Neural cell (in vitro differentiated cells): ENCODE data around the gene COMMD4. TPM values are rescaled to one million over a fixed set of nuclear protein-coding genes. Genes with fewer than 3 reads are reported as not detected.

Experiments
- H2AFZ ChIP-seq: fragments of 200-600, 300-800 bp; sonication (generic), shearing (Covaris generic); 2 replicates; pipeline ENCODE4 v1.6.0; 2014; ENCODE audit warnings: low read depth, mild to moderate bottlenecking, antibody characterized with exemption, low read length, moderate library complexity
- H3F3A ChIP-seq: fragments of 200-600 bp; shearing (Covaris generic); 2 replicates; pipeline ENCODE4 v1.6.1; 2016; ENCODE audit warnings: mild to moderate bottlenecking, moderate library complexity, mixed read lengths, antibody characterized with exemption, low read length; ENCODE audit not compliant: insufficient read depth, poor library complexity, severe bottlenecking
- H3K27ac ChIP-seq: fragments of 200-600, 300-800 bp; sonication (generic), shearing (Covaris generic); 2 replicates; pipeline ENCODE4 v1.5.1; 2014; ENCODE audit warnings: mild to moderate bottlenecking, low read length, moderate library complexity
- H3K27me3 ChIP-seq: fragments of 300-800, 200-600 bp; sonication (generic), shearing (Covaris generic); 2 replicates; pipeline ENCODE4 v1.6.0; 2014; ENCODE audit warnings: mild to moderate bottlenecking, low read depth, low read length, moderate library complexity; ENCODE audit not compliant: insufficient read depth
- H3K36me3 ChIP-seq: fragments of 300-800, 200-600 bp; sonication (generic), shearing (Covaris generic); 2 replicates; pipeline ENCODE4 v1.5.1; 2014; ENCODE audit warnings: mild to moderate bottlenecking, antibody characterized with exemption, low read length, moderate library complexity; ENCODE audit not compliant: insufficient read depth
- H3K4me2 ChIP-seq: fragments of 300-800, 200-600 bp; sonication (generic), shearing (Covaris generic); 2 replicates; pipeline ENCODE4 v1.6.0; 2014; ENCODE audit warnings: mild to moderate bottlenecking, low read length
- H3K4me3 ChIP-seq: fragments of 300-800, 200-600 bp; sonication (generic), shearing (Covaris generic); 2 replicates; pipeline ENCODE4 v1.5.1; 2014; ENCODE audit warnings: mild to moderate bottlenecking, low read length, moderate library complexity
- H3K79me2 ChIP-seq: fragments of 200-600 bp; shearing (Covaris generic); replicated peaks from 2 replicates; pipeline ENCODE4 v1.6.0; 2014; ENCODE audit warnings: mild to moderate bottlenecking, low read length, moderate library complexity; ENCODE audit not compliant: insufficient read depth
- H3K9ac ChIP-seq: fragments of 300-800, 200-600 bp; sonication (generic), shearing (Covaris generic); 2 replicates; pipeline ENCODE4 v1.6.1; 2016; ENCODE audit warnings: mild to moderate bottlenecking, low read length, mixed read lengths
- H3K9me2 ChIP-seq: fragments of 200-600 bp; shearing (Covaris generic); 2 replicates; pipeline ENCODE4 v1.6.1; 2016; ENCODE audit warnings: mild to moderate bottlenecking, low read length, mixed read lengths; ENCODE audit not compliant: insufficient read depth
- H3K9me3 ChIP-seq: fragments of 200-600, 300-800 bp; sonication (generic), shearing (Covaris generic); 2 replicates; pipeline ENCODE4 v1.6.1; 2016; ENCODE audit warnings: mild to moderate bottlenecking, mixed run types, low read length, moderate library complexity, mixed read lengths
- H4K20me1 ChIP-seq: fragments of 200-600 bp; shearing (Covaris generic); 2 replicates; pipeline ENCODE4 v1.6.1; 2016; ENCODE audit warnings: mild to moderate bottlenecking, mixed run types; ENCODE audit not compliant: insufficient read depth
- EP300 ChIP-seq: fragments of 450-650 bp; conservative IDR thresholded peaks from 2 replicates; pipeline ENCODE4 v1.6.1; 2014; ENCODE audit warnings: antibody characterized with exemption, mild to moderate bottlenecking, moderate library complexity; ENCODE audit not compliant: poor library complexity, severe bottlenecking
- EZH2 ChIP-seq: fragments of 200-600, 300-800 bp; shearing (Covaris generic), sonication (generic); IDR thresholded peaks from 2 replicates; pipeline ENCODE4 v1.6.1; 2014; ENCODE audit warnings: antibody characterized with exemption, low read length, borderline replicate concordance, mild to moderate bottlenecking; ENCODE audit not compliant: insufficient read depth, poor library complexity, severe bottlenecking
- MXI1 ChIP-seq: fragments of 450-650 bp; conservative IDR thresholded peaks from 2 replicates; pipeline ENCODE4 v1.6.1; 2014; ENCODE audit warnings: antibody characterized with exemption, mild to moderate bottlenecking; ENCODE audit not compliant: poor library complexity, severe bottlenecking
- POLR2AphosphoS5 ChIP-seq: IDR thresholded peaks from 2 replicates; pipeline ENCODE4 v1.6.1; 2012
- RAD21 ChIP-seq: fragments of 450-650 bp; conservative IDR thresholded peaks from 2 replicates; pipeline ENCODE4 v1.6.1; 2014; ENCODE audit warnings: antibody characterized with exemption, mild to moderate bottlenecking, moderate library complexity
- REST ChIP-seq: IDR thresholded peaks from 2 replicates; pipeline ENCODE4 v1.6.1; 2012; ENCODE audit warnings: borderline replicate concordance
- SMC3 ChIP-seq: fragments of 450-650 bp; conservative IDR thresholded peaks from 2 replicates; pipeline ENCODE4 v1.6.1; 2014; ENCODE audit warnings: antibody characterized with exemption, mild to moderate bottlenecking, moderate library complexity; ENCODE audit not compliant: poor library complexity
- TAF1 ChIP-seq: IDR thresholded peaks from 2 replicates; pipeline ENCODE4 v1.6.1; 2012; ENCODE audit warnings: low read depth
- polyA plus RNA-seq: library from polyadenylated mRNA; depleted of rRNA; stranded (reverse); fragments of >200 nt; gene quantifications from 2 replicates; pipeline ENCODE4 v1.2.3, GENCODE V29; 2014
- TF ChIP-seq, protein P1 (sequence below): fragments of 450-650 bp; IDR thresholded peaks from 2 replicates; pipeline ENCODE4 v1.5.1; 2014; ENCODE audit warnings: antibody characterized with exemption, mild to moderate bottlenecking, moderate library complexity; ENCODE audit not compliant: poor library complexity, severe bottlenecking

Gene COMMD4
- polyA plus RNA-seq, 1 donor from 2014 or later = 103 TPM

GRCh38 chr15:75356006-75356405 is 20.1 kb downstream of the COMMD4 start:
- TF ChIP-seq SMC3 = no peak
- Histone ChIP-seq H3K4me3 (no peak overlapping the region), H3K27me3 (no peaks in the 10 kb centered on the region), H3K9ac (no peak overlapping the region), H3K79me2 (no peaks in the 10 kb centered on the region), H4K20me1 (no peaks in the 10 kb centered on the region), H3K4me2 (no peak overlapping the region), H3K9me2 (no peaks in the 10 kb centered on the region), H3F3A (no peaks in the 10 kb centered on the region), H3K9me3 (no peaks in the 10 kb centered on the region), H2AFZ (no peak overlapping the region), H3K27ac (no peak overlapping the region), H3K36me3 (no peaks in the 10 kb centered on the region)

GRCh38 chr15:75356517-75356916 is 20.7 kb downstream of the COMMD4 start:
- H3K36me3 ChIP-seq = no peaks in the 10 kb centered on the region
- no peak overlapping the region for H3K9ac ChIP-seq
- no peak overlapping the region for H2AFZ ChIP-seq
- H3K9me2 ChIP-seq = no peaks in the 10 kb centered on the region
- no peaks in the 10 kb centered on the region for H3K9me3 ChIP-seq
- TF ChIP-seq SMC3 (no peak), EP300 (no peak), TAF1 (no peak), MXI1 (no peak), EZH2 (no peak), POLR2AphosphoS5 (no peak), REST (no peak), RAD21 (no peak)
- TF ChIP-seq, protein P1, sequence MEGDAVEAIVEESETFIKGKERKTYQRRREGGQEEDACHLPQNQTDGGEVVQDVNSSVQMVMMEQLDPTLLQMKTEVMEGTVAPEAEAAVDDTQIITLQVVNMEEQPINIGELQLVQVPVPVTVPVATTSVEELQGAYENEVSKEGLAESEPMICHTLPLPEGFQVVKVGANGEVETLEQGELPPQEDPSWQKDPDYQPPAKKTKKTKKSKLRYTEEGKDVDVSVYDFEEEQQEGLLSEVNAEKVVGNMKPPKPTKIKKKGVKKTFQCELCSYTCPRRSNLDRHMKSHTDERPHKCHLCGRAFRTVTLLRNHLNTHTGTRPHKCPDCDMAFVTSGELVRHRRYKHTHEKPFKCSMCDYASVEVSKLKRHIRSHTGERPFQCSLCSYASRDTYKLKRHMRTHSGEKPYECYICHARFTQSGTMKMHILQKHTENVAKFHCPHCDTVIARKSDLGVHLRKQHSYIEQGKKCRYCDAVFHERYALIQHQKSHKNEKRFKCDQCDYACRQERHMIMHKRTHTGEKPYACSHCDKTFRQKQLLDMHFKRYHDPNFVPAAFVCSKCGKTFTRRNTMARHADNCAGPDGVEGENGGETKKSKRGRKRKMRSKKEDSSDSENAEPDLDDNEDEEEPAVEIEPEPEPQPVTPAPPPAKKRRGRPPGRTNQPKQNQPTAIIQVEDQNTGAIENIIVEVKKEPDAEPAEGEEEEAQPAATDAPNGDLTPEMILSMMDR = no peak
- H3K27ac ChIP-seq = no peak overlapping the region
- H3F3A ChIP-seq = no peaks in the 10 kb centered on the region
- H3K79me2 ChIP-seq = no peaks in the 10 kb centered on the region
- H3K27me3 ChIP-seq = no peaks in the 10 kb centered on the region
- H4K20me1 ChIP-seq = no peaks in the 10 kb centered on the region
- no peak overlapping the region for H3K4me3 ChIP-seq
- no peak overlapping the region for H3K4me2 ChIP-seq
